PFSK-1 (cell line): ENCODE data around the gene RDM1.

ENCODE experiments used
- POLR2AphosphoS5 ChIP-seq: IDR thresholded peaks from 2 replicates; pipeline ENCODE4 v1.6.1; 2012; ENCODE audit warnings: low read depth, mild to moderate bottlenecking, control low read depth, low read length, moderate library complexity
- TF ChIP-seq, protein P1 (sequence below), 2 experiments: IDR thresholded peaks; 2 replicates each; pipeline versions ENCODE4 v1.6.1 to v1.8.0; 2011 to 2012; ENCODE audit warnings: low read depth in 2 of 2, low read length in 2 of 2, control low read depth in 1 of 2, inconsistent platforms in 1 of 2, mild to moderate bottlenecking in 1 of 2, moderate library complexity in 1 of 2; ENCODE audit not compliant: insufficient read depth in 1 of 2

DNA sequence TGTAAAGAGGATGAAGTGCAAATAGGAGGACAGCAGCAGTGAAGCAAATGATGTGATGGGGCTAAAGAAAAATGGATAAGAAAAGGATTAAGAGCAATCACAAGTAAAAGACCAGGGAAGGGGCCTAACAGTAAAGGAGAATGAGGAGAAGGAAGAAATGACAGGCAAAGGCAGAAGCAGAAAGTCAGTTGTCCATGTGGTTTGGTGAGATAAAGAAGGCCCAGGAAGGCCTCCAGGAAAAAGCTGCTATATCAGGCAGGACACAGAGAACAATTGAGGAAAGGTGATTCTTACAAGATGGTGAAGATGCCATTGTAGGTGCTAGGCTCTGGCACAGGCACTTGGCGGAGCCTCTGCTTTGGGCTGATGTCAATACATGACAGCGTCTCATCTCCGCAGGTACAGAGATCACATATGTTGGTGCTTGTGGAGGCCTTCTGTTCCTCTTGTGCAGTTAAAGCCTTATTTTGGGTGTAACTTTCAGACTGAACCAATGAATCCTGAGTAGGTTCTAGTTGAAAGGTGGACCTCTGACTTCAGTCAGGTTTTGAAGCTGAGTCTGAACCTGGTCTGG is 18.1 kb downstream of the RDM1 start:
- TF ChIP-seq, protein P1, sequence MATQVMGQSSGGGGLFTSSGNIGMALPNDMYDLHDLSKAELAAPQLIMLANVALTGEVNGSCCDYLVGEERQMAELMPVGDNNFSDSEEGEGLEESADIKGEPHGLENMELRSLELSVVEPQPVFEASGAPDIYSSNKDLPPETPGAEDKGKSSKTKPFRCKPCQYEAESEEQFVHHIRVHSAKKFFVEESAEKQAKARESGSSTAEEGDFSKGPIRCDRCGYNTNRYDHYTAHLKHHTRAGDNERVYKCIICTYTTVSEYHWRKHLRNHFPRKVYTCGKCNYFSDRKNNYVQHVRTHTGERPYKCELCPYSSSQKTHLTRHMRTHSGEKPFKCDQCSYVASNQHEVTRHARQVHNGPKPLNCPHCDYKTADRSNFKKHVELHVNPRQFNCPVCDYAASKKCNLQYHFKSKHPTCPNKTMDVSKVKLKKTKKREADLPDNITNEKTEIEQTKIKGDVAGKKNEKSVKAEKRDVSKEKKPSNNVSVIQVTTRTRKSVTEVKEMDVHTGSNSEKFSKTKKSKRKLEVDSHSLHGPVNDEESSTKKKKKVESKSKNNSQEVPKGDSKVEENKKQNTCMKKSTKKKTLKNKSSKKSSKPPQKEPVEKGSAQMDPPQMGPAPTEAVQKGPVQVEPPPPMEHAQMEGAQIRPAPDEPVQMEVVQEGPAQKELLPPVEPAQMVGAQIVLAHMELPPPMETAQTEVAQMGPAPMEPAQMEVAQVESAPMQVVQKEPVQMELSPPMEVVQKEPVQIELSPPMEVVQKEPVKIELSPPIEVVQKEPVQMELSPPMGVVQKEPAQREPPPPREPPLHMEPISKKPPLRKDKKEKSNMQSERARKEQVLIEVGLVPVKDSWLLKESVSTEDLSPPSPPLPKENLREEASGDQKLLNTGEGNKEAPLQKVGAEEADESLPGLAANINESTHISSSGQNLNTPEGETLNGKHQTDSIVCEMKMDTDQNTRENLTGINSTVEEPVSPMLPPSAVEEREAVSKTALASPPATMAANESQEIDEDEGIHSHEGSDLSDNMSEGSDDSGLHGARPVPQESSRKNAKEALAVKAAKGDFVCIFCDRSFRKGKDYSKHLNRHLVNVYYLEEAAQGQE (IDR thresholded peaks at IDR 0.05; ENCODE audit: insufficient read depth in 1 of 2, low read depth in 2 of 2, low read length in 2 of 2) = no peak
- no peak for TF ChIP-seq POLR2AphosphoS5
